NT2/D1 (cell line): ENCODE measurements around the gene TFAP2E.

ENCODE experiments used
- DNase-seq: peaks from one replicate; pipeline ENCODE4 v3.0.0-alpha.2; 2011; ENCODE audit warnings: low read depth, low spot score
- H3K27me3 ChIP-seq: 2 replicates; pipeline ENCODE4 v1.6.0; 2011; ENCODE audit warnings: mild to moderate bottlenecking; ENCODE audit not compliant: insufficient read length, insufficient read depth
- H3K36me3 ChIP-seq: 2 replicates; pipeline ENCODE4 v1.6.1; 2011; ENCODE audit warnings: mild to moderate bottlenecking, low read length, mixed read lengths; ENCODE audit not compliant: insufficient read depth, insufficient read length
- H3K4me1 ChIP-seq: 2 replicates; pipeline ENCODE4 v1.5.1; 2011; ENCODE audit not compliant: insufficient read depth, insufficient read length
- H3K4me3 ChIP-seq: 2 replicates; pipeline ENCODE4 v1.5.1; 2011; ENCODE audit warnings: low read depth; ENCODE audit not compliant: insufficient read length
- H3K9ac ChIP-seq: 2 replicates; pipeline ENCODE4 v1.6.0; 2011; ENCODE audit warnings: low read depth; ENCODE audit not compliant: insufficient read length
- H3K9me3 ChIP-seq: 2 replicates; pipeline ENCODE4 v1.5.1; 2011; ENCODE audit warnings: mild to moderate bottlenecking, low read length; ENCODE audit not compliant: insufficient read depth
- SUZ12 ChIP-seq: IDR thresholded peaks from 2 replicates; pipeline ENCODE4 v1.6.1; 2011; ENCODE audit not compliant: insufficient read length, insufficient read depth; ENCODE audit errors: extremely low read depth
- YY1 ChIP-seq: IDR thresholded peaks from 2 replicates; pipeline ENCODE4 v1.6.1; 2011; ENCODE audit not compliant: insufficient read length, insufficient read depth
- ZNF274 ChIP-seq: IDR thresholded peaks from 2 replicates; pipeline ENCODE4 v1.6.1; 2011; ENCODE audit warnings: mild to moderate bottlenecking, low read depth, low read length

The TFAP2E gene

DNA sequence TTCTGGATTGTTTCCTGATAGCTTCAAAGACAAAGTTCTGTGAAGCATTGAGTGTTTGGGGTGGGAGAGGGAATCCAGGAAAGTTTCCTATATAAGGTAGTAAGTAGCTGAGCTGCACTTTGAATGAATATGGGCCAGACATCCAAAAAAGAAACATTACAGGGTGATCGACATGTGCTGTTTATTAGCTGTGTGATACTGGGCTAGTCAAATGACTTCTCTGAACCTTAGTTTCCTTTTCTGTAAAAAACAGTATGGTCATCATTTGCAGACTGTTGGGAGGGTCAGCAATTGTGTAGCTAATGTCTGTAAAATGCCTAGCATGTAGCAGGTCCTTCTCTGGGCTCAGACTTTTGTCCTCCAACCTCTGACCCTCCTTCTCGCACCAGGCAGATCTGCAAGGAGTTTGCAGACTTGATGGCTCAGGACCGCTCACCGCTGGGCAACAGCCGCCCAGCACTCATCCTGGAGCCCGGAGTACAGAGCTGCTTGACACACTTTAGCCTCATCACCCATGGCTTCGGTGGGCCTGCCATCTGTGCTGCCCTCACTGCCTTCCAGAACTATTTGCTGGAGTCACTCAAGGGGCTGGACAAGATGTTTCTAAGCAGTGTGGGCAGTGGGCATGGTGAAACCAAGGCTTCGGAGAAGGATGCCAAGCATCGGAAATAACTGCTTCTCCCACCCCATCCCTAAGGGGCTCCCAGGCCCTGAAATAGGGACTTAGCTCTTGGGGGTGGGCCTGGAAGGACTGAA is 21.1 kb downstream of the TFAP2E start:
- no peak for DNase-seq
- Histone ChIP-seq H3K9ac (no peak overlapping the region), H3K27me3 (no peaks in the 10 kb centered on the region), H3K4me1 (no peaks in the 10 kb centered on the region), H3K9me3 (no peaks in the 10 kb centered on the region), H3K36me3 (peaks cover 35% of the 10 kb centered on the region), H3K4me3 (no peak overlapping the region)
- TF ChIP-seq YY1 (no peak), ZNF274 (no peak), SUZ12 (no peak)

DNA sequence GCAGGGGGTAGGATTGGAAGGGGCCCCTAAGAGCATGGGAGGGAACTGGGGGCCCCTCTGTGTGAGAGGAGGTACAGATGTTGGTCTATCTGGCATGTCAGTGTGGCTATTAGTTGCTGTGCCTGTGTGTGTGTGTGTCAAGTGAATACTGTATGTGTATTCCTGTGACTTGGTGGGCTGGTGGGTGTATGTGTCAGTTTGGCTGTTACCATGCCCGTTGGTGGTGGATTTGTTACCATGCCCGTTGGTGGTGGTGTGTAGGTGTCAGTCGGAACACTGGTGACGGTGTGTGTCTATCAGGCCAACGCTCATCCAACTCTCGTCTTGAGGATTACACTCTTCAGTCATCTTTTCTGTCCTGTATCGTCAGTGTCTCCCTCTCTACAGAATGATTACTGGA is 22.6 kb downstream of the TFAP2E start:
- Histone ChIP-seq H3K9me3 (no peaks in the 10 kb centered on the region), H3K4me1 (no peaks in the 10 kb centered on the region), H3K4me3 (no peak overlapping the region), H3K27me3 (no peaks in the 10 kb centered on the region), H3K36me3 (peaks cover 44% of the 10 kb centered on the region), H3K9ac (no peak overlapping the region)
- TF ChIP-seq ZNF274 (no peak), SUZ12 (no peak), YY1 (no peak)
- DNase-seq, result no peak

DNA sequence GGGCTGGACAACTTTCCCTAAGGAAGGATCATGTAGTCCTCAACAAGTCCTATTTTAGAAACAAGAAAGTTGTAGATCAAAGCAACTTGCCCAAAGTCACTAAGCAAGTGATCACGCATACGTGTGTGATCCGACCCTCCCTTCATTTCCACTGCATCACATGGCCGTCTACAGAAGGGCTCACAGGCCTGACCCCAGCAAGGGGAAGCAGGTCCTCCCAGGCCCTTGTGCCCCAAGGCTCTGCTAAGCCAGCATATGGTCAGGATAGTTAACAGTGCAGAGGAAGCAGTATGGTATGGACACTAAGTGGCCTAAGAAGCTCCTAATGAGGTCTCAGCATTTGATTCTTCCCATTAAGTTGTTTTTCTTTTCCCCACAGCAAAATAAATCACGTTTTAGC is 24.8 kb downstream of the TFAP2E start:
- Histone ChIP-seq H3K4me3 (no peak overlapping the region), H3K36me3 (peaks cover 55% of the 10 kb centered on the region), H3K27me3 (no peaks in the 10 kb centered on the region), H3K9ac (no peak overlapping the region), H3K4me1 (no peaks in the 10 kb centered on the region), H3K9me3 (no peaks in the 10 kb centered on the region)
- no peak for DNase-seq
- no peak for TF ChIP-seq ZNF274
- no peak for TF ChIP-seq SUZ12
- TF ChIP-seq YY1, result no peak

DNA sequence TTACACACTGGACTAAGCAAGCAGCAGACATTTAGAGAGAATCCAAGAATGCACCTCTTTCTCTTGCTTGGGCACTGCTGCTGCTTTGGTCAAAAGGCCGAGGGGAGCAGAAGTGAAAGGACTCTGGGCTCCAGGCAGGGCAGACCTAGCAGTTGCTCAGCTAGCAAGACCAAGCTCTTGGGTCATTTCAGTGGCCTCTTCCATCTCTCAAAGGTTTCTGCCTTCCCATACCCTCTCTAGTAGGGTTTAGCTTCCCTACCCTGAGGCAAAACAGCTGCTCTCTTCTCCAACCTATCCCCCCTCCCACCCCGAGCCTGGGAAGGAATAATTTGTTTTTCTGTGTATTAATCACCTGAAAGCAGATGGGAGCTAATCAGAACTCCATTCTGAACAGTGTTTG is 25.8 kb downstream of the TFAP2E start:
- no peaks in the 10 kb centered on the region for H3K9me3 ChIP-seq
- H3K4me1 ChIP-seq, result no peaks in the 10 kb centered on the region
- H3K36me3 ChIP-seq, result peaks cover 65% of the 10 kb centered on the region
- no peaks in the 10 kb centered on the region for H3K27me3 ChIP-seq
- H3K4me3 ChIP-seq, result no peak overlapping the region
- no peak for DNase-seq
- H3K9ac ChIP-seq, result no peak overlapping the region
- TF ChIP-seq SUZ12, result no peak
- TF ChIP-seq YY1, result no peak
- no peak for TF ChIP-seq ZNF274

DNA sequence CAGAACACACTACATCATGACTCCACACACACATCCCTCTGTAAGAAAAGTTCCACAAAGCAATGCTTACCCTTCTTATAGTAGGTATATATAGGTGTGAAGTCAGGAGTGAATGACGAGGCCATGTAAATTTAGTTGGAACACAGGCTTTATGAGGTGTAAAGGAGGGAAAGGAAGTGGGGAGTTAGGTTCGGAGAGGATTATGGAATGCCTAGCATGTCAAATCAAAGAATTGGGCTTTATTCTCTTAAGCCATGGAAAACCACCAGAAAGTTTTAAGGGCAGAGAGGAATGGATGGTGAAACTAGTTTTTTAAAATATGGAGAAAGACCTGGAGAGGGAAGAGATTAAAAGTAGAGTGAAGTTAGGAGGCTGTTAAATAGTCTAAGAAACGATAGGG is 26.3 kb downstream of the TFAP2E start:
- Histone ChIP-seq H3K9me3 (no peaks in the 10 kb centered on the region), H3K4me1 (no peaks in the 10 kb centered on the region), H3K9ac (no peak overlapping the region), H3K36me3 (peaks cover 70% of the 10 kb centered on the region), H3K4me3 (no peak overlapping the region), H3K27me3 (no peaks in the 10 kb centered on the region)
- TF ChIP-seq ZNF274 (no peak), SUZ12 (no peak), YY1 (no peak)
- no peak for DNase-seq

DNA sequence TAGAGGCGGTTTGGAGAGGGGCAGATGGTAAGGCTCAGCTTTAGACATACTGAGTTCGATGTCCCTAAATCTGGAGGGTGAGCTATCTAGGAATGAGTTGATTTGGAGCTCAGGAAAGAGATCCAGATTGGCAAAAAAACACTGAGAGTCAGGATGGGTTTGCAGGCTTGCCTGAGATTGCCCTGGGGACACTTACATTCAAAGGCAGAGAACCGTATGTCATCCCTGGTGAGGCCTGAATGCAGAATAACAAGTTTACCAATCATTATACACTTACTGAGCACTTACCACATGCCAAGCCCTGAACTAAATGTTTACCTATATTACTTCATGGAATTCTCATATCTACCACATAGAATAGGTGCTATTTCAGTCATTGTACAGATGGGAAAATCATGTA is 27.5 kb downstream of the TFAP2E start:
- no peak overlapping the region for H3K4me3 ChIP-seq
- no peak overlapping the region for H3K9ac ChIP-seq
- TF ChIP-seq SUZ12, result no peak
- H3K4me1 ChIP-seq, result peaks cover 6% of the 10 kb centered on the region
- no peaks in the 10 kb centered on the region for H3K9me3 ChIP-seq
- no peak for DNase-seq
- peaks cover 78% of the 10 kb centered on the region for H3K36me3 ChIP-seq
- H3K27me3 ChIP-seq, result no peaks in the 10 kb centered on the region

DNA sequence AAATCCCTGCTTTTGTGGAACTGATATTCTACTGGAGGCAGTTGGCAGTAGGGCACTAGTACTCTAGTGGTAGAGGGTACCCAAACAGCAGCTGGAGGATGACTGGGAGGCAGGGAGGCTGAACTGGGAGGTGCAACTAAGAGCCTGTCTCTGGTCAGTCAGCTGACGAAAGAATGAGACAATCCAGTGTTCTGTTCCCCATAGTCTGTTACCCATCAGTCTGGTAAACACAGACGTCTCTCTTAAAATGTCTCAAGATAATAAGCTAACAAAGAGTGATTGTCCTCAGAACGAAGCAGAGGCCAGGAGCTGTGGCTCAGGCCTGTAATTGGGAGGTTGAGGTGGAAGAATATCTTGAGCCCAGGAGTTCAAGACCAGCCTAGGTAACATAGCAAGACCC is 30.4 kb downstream of the TFAP2E start:
- no peak overlapping the region for H3K4me3 ChIP-seq
- no peak for DNase-seq
- TF ChIP-seq ZNF274, result no peak
- TF ChIP-seq YY1, result no peak
- no peak for TF ChIP-seq SUZ12
- H3K36me3 ChIP-seq, result peaks cover 70% of the 10 kb centered on the region
- no peaks in the 10 kb centered on the region for H3K27me3 ChIP-seq
- peaks cover 6% of the 10 kb centered on the region for H3K4me1 ChIP-seq
- no peaks in the 10 kb centered on the region for H3K9me3 ChIP-seq
- H3K9ac ChIP-seq, result no peak overlapping the region

DNA sequence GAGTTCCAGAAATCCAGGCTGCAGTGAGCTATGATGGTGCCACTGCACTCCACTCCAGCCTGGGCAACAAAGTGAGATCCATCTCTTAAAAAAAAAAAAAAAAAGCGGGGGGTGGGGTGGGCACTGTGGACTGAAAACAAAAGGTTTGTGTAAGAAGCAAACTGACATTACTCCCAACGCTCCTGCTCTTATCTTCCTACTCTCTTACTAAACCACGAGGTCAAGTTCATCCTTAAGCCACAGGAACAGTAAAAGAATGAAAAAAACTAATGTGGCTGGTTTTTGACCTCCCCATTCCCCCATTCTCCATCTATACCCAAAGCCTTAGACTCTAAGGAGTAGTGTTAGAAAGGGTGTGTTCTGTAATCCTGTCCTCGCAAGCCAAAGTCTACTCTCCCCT is 30.8 kb downstream of the TFAP2E start:
- Histone ChIP-seq H3K9ac (no peak overlapping the region), H3K4me1 (peaks cover 6% of the 10 kb centered on the region), H3K4me3 (no peak overlapping the region), H3K36me3 (peaks cover 71% of the 10 kb centered on the region), H3K9me3 (no peaks in the 10 kb centered on the region), H3K27me3 (no peaks in the 10 kb centered on the region)
- TF ChIP-seq ZNF274 (no peak), SUZ12 (no peak), YY1 (no peak)
- no peak for DNase-seq
